OCI-LY3 (cell line): ENCODE data around the gene AKNAD1.

Experiments
- CTCF ChIP-seq: fragments of 200-600, 300-600 bp; sonication (generic); IDR thresholded peaks from 2 replicates; pipeline ENCODE4 v1.5.1; 2014; ENCODE audit warnings: antibody characterized with exemption, low read length, low read depth
- EZH2phosphoT487 ChIP-seq: fragments of 200-600 bp; shearing (Covaris generic); IDR thresholded peaks from 2 replicates; pipeline ENCODE4 v1.6.1; 2018; ENCODE audit warnings: antibody characterized with exemption, mixed run types, low read depth

GRCh38 chr1:108823632-108824031 lies 33.3 kb downstream of the AKNAD1 start:
- TF ChIP-seq CTCF (no peak), EZH2phosphoT487 (no peak)
